ENCODE results near the gene SIX4. TPM values are rescaled to one million over a fixed set of nuclear protein-coding genes. Genes with fewer than 3 reads are reported as not detected.
A peak's percentile ranks its signal among the peaks of the same experiment; 100 is the strongest.
"Not testable (repeated sequence)": the region's sequence is repeated elsewhere in the genome, so short reads cannot be mapped to it uniquely, and the experiment has no call there.

SIX4 gene
- polyA plus RNA-seq (ENCODE audit: insufficient read length), result 8.6 TPM
- long read RNA-seq, donor 1, full-length matches to known transcripts, result 2 of 67 reads
- long read RNA-seq, donor 1, partial matches to known transcripts, result 24 of 67 reads
- long read RNA-seq, donor 1, other reads (novel, unspliced or antisense), result 41 of 67 reads
- long read RNA-seq, donor 2, full-length matches to known transcripts, result 1 of 1 reads
- long read RNA-seq, donor 2, partial matches to known transcripts, result 0 of 1 reads
- long read RNA-seq, donor 2, other reads (novel, unspliced or antisense), result 0 of 1 reads
- long read RNA-seq, donor 3, full-length matches to known transcripts, result 2 of 38 reads
- long read RNA-seq, donor 3, partial matches to known transcripts, result 19 of 38 reads
- long read RNA-seq, donor 3, other reads (novel, unspliced or antisense), result 17 of 38 reads
- long read RNA-seq, donor 4, partial matches to known transcripts, result 18 of 27 reads
- long read RNA-seq, donor 4, other reads (novel, unspliced or antisense), result 9 of 27 reads
- long read RNA-seq, donor 5, result 0 reads
- long read RNA-seq, donor 6, full-length matches to known transcripts, result 3 of 77 reads
- long read RNA-seq, donor 6, partial matches to known transcripts, result 74 of 77 reads
- long read RNA-seq, donor 6, other reads (novel, unspliced or antisense), result 0 of 77 reads
- long read RNA-seq, donor 7, partial matches to known transcripts, result 67 of 81 reads
- long read RNA-seq, donor 7, other reads (novel, unspliced or antisense), result 14 of 81 reads
- long read RNA-seq, donor 8, result 0 reads

DNA sequence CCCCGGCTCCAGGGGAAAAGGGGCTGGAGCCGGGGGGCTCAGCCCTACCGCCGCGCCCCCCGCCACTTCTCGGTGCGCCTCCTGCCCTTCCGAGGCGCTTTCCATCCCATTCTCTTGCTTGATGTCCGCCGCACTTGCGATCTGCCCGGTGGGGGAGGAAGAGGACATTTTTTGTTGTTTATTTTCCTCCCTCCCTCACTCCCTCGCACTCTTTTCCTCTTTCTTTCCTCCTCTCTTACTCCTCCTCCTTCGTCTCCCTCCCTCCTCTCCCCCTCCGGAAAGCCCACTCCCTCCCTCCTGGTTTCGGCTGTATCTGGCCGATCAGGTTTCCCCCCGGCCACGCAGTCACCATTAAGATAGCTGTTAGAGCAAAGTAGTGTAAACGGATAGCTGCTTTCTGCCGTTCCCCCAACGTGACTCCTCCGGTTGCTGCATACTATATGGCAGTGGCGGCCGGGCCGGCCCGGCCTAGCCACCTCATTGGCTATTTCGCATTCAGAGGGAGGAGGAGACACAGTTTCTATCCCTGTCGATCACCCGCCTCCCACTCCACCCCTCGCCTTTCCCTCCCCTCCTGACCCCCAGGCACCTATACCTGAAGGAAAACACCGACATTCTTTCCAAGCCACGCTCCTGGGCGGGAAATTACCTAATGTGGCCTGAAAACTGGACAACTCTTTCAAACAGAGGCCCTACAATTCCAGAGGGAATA is at the start of gene SIX4:
Gene SIX4 (minus strand): TSS at position 445 of the 712 bp plus-strand sequence. CDS start 277 bp downstream, at position 168.
- DNase-seq, result peak; percentile 85

DNA sequence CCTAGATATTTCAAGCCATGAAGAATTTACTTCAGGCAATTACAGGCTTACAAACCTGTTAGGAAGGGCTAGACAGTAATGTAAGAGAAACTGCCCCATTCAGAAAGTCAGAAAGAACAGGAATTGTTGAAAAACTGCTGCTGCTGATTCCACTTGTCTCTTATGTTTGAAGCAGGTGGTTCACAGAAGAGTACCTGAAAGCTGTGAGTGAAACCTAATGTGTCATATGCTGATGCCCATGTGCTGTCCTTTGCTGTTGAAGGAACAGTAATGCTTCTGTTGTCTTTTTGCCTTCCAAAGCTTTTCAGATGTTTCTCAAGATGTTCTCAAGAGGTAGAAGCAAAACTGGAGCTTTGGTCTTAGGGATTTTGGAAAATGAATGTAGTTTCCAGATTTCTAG is 49.4 kb upstream of the SIX4 start:
- no peak for DNase-seq

GRCh38 chr14:60771117-60771516 is 47.0 kb upstream of the SIX4 start:
- DNase-seq, result no peak

DNA sequence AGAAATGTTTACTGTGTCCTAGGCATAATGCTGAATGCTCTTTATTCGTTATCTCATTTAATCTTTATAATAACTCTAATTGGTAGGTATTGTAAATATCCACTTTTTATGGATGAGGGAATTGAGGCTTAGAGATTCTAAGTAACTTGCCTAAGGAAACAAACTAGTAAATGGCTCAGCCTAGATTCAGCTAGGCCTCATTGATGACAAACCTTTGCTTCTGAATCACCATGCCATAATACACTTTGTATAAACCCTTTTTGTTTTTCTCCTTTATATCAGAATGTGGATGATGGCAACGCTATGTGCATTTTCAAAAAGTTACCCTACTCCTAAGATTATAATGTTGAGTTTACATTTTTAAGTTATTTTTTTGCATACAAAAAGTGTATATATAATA is 44.5 kb upstream of the SIX4 start:
- no peak for DNase-seq

DNA sequence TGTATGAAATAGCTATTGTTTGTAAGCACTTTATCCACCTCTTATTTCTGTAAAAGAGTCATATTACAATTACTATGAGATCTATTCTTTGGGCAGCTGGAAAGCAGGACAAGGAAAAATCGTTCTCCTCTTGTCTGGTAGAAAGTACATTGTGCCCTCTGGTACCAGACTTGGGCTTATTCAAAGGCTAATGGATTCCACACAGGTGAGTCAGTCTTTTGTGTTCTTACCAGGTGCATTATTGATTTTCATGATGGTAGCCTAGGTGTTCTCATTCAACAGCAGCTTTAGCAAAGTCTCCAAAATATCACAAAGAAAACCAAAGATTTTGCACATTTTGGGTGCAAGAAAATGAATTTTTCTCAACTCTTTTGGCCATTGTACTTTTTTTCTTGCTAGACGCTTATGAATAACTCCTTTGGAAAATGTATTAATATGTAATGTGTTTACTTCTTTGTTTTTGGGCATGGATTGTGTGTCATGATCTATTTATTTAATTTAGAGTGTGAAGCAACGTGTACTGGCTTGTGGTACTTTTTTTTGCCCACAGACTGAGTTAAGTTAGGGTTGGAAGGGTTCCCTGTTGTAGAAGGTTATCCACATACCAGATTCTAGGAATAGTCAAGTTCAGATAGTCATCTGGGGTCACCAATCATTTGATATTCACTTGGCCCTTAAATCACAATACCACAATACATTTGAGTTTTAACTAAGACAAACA is 36.7 kb upstream of the SIX4 start:
- no peak for DNase-seq

DNA sequence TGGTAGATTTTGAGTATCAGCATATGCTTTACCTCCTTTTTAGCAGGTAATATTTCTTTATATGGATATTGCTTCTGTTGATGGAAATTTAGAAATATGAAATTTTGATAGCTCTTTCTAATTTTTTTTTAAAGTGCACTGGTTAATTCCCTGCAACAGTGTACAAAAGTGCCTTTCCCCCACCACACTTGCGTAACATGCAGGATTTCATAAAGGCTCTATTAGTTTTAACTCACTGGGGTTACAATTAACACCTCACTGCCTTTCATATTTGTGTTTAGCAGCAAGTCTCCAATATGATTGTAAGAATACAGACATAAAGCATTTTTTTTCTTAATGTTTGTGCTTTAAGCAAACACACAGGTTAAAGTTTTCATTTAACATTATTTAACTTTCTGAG is 36.1 kb upstream of the SIX4 start:
- DNase-seq, result no peak

DNA sequence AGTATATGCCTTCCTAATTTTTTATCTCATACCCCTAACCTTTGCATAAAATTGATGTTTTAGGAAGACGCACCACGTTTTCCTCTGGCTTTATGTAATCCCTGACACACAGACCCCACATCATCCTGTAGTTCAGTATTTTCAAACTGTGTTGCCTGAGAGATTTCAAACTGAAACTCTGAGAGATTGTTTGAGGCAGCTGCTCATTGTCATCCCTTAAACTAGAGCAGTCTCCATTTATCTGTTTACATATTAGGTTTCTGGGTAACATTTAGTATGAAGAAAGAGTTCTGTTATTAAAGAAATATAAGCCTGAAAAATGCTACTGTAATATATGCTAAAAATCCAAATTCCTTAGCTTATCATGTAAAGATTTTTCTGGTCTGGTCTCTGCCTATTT is 34.7 kb upstream of the SIX4 start:
- DNase-seq, result no peak

- no peak for DNase-seq
These were observed 33.4 kb upstream of the SIX4 start for GRCh38 chr14:60757567-60758002.

- no peak for DNase-seq
These were observed 32.7 kb upstream of the SIX4 start for GRCh38 chr14:60756847-60757246.

DNA sequence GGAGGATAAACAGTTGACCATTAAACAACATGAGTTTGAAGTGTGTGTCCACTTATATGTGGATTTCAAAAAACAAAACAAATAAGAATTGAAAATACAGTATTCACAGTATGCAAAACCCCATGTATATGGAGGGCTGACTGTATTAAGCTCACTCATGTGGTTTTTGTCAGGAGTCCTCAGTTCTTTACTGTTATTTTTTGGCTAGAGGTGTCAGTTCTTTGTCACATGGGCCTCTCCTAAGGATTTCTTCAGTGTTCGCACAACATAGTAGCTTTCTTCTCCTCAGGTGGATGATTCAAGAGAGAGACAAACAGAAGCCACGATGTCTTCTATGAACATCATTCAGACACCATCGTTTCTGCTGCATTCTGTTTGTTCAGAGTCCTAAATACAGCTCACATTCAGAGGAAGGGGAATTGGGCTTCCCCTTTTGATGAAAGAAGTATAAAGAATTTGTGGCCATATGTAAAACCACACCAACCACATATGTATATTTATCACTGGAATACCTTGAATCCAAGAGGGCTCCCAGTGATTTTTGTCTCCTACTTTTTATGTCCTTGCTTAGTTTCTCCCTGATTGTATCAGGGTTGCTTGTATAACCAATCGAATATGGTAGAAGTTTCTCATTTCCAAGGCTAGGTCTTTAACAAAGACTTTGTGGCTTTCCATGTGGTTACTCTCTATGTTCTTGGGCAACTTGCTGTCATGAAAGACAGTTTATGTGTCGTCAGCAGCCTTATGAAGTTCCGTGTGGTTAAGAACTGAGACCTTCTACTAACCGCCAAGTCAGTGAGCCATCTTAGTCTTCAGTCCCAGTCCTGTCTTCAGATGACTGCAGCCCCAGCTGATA is 29.3 kb upstream of the SIX4 start:
- DNase-seq, result no peak

GRCh38 chr14:60744566-60744965 is 20.4 kb upstream of the SIX4 start:
- no peak for DNase-seq

- DNase-seq, result no peak
These were observed 14.8 kb upstream of the SIX4 start for GRCh38 chr14:60738843-60739508.

DNA sequence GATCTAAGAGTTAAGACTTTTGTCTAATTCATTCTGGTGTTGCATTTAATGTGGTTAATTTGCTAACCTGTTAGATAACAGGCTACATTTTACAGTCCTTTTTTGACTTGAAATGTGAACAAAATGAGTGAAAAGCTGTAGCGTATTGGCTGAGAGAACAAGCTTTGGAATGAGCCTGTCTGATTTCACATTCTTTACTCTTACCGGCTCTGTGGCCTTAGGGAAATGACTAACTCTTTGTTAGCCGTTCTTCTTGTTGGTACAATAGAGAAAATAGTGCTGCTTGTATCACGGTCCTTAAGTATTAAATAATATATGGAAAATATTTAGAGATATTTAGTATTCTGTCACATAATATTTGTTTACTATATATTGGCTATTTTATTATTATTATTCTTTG is 12.3 kb upstream of the SIX4 start:
- no peak for DNase-seq

DNA sequence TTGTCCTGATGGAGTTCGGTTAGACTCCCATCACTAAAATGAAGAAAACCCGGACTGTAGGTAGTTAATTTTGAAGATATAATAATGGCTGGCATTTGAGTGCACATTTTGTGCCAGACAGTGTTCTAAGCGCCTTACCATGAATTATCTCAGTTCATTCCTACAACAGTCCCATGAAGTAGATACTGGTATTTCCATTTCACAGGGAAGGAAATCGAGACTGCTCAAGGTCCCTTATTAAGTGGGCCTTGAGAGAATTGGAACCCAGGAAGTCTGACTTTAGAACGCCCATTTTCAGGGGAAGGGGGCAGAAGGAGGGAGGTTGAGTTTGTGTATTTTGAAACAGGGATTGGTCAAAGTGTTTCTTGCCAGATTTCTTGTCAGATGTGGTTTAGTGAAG is 11.3 kb upstream of the SIX4 start:
- DNase-seq, result no peak

- peak; percentile 79 for DNase-seq
These were observed 10.5 kb upstream of the SIX4 start, which contains the start of gene MNAT1 for GRCh38 chr14:60734465-60735242. Gene MNAT1, plus strand, starts transcription at chr14:60734761. Its CDS starts 102 bp downstream, at chr14:60734863.

DNA sequence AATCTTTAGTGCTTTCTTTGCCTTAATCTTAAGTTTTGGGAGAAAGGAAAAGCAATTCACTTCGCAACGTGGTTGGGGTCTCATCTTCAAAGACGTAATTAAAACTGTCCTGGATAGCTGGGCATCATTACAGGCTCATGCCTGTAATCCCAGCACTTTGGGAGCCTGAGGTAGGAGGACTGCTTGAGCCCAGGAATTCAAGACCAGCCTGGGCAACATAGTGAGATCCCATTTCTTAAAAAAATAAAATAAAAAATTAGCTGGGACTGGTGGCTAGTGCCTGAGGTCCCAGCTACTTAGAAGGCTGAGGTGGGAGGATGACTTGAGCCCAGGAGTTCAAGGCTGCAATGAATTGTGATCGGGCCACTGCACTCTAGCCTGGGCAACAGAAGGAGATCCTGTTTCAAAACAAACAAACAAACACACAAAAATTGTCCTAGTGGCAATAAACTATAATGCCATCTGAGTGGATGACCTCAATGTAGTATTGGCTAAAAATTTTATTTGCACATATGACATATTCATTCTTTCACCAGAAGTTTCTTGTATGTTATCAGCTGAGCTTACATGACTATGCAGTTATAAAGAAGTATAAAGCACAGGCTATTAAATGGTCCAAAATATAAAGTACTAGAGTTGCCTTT is 8.8 kb upstream of the SIX4 start:
- no peak for DNase-seq

GRCh38 chr14:60731291-60731690 is 7.1 kb upstream of the SIX4 start:
- not testable (repeated sequence) for DNase-seq

DNA sequence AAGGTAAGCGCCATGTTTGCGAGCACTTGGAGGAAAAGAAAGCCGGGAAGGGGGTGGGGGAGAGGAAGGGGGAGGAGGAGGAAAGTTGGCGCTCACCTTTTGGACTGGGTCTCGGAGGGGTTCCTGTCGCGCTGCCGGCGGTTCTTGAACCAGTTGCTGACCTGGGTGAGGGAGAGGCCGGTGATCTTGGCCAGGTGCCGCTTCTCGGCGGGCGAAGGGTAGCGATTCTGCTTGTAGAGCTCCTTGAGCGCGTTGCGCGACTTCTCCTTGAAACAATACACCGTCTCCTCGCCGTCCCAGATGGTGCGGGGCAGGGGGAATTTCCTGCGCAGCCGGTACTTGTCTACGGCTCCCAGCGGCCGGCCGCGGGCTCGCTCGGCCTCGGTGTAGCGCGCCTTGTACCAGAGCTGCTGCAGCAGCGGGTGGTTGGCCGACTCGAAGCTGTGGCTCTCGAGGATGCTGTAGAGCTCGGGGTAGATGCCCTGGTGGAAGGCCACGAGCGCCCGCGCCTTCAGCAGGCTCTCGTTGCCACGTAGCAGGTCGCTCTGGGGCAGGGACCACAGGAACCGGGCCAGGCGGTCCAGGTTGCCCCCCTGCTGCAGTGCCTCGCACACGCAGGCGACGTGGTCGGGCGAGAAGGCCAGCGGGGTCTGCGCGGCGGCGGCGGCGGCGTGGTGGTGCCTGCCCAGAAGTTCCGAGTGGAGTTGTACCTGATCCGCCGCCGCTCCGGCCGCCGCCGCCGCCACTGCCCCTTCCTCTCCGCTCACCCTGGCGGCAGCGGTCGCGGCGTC is 840 bp downstream of the SIX4 start:
- peak; percentile 51 for DNase-seq

Measured in left kidney (tissue), 8 donors.